Measurements from ENCODE around the gene TRIM41. TPM values are rescaled to one million over a fixed set of nuclear protein-coding genes. Genes with fewer than 3 reads are reported as not detected.
"Not testable (repeated sequence)": the region's sequence is repeated elsewhere in the genome, so short reads cannot be mapped to it uniquely, and the experiment has no call there.

The TRIM41 gene
- total RNA-seq, 1 donor from 2014 or later = 22.1 TPM

DNA sequence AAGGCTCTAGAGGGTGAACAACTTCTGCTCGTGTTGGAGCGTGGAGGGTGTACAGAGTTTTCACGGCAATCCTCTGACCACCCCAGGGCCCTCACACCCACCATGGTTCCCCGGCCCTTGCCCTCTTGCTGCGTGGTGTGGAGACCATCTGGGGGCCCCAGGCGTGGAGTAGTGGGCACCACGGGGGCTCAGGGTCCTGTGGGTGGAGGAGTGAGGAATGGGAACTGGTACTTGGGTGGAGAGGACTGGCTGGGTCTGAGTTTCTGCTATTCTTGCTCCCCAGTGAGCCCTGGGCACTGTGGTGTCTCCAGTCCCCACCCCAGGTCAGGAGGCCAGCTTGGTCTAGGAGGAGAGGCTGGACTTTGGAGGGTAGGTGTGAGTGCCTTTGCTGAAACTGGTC lies 59.8 kb downstream of the TRIM41 start:
- no peak for DNase-seq (ENCODE audit: low spot score)

DNA sequence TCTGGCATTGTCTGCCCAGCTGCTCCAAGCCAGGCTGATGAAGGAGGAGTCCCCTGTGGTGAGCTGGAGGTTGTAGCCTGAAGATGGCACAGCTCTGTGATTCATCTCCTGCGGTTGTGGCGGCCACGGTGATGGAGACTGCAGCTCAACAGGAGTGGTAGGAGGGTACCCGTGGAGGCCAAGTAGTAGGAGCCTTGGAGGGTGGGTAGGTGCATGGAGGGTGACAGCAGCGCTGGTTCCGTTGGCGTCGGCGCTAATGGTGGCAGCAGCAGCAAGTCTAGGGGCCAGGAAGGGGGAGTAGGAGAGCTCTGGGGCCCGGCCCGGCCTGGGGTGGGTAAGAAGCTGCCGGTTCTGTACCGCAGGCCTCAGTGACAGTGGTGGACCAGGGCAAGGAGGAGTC lies 60.3 kb downstream of the TRIM41 start:
- DNase-seq (ENCODE audit: low spot score) = no peak

DNA sequence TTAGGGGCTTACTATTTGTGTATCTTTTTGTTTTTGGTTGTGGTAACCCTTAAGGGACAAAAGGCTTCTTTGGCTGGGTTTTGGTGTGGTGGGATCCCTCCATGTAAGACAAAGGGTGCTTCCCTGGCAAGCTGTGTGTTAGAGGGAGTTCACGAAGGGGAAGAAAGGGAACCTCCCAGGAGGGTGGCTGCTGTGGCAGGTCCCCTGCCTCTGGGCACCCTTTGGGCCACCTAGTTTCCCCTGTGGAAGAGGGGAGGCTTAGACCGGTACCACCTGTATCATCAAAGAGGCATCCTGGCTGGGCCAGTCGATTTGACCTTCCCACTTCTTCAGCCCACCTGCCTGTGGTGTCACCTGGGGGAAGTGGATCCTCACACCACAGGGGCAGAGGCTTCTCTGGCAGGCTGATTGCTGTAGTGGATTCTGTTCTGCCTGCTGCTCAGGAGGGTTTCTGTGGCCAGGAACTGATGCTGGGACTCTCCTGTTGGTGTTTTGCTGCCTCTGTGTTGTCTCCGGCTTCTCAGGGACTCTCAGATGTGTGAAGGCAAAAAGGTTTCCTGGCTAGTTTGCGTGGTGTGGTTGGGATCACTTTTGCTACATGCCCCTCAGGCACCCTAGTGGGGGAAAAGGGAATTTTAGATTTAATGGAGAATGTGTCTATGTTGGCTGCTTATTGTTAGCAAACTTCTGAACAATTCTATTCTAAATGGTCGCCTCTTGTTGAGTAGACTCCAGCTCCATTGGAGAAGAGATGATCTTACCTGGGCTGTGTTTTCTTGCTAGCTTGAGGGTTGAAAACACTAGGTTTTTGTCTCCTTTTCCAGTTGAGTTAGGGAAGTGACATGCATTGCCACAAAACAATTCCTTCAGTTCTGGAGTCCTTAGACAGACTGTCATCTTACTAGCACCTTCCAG lies 61.0 kb downstream of the TRIM41 start:
- DNase-seq (ENCODE audit: low spot score) = not testable (repeated sequence)

Small RNAs within 50 kb of the gene (microRNA-seq; reads per million reads assigned to microRNA genes)
- gene MIR4638 (ENCODE audit: borderline number of aligned reads) = not detected

Other genes with a start within 250 kb of the TRIM41 start
- 0.29 TPM for gene BTNL3, start 234.4 kb upstream of the TRIM41 start, total RNA-seq
- gene BTNL9, start 183.0 kb upstream of the TRIM41 start, total RNA-seq = 407 TPM
- gene OR2V1, start 92.1 kb upstream of the TRIM41 start, total RNA-seq = not detected
- gene OR2V2, start 75.7 kb upstream of the TRIM41 start, total RNA-seq = not detected
- gene TRIM7, start 18.1 kb upstream of the TRIM41 start, total RNA-seq = 3.0 TPM
- 1,262 TPM for gene RACK1, start 20.6 kb downstream of the TRIM41 start, total RNA-seq
- 9.5 TPM for gene TRIM52, start 37.9 kb downstream of the TRIM41 start, total RNA-seq
- not detected for gene OR4F3, start 144.0 kb downstream of the TRIM41 start, total RNA-seq

Measured in mesenteric fat pad (tissue), 1 donor.